ENCODE measurements around the gene CACNA1C.

- TF ChIP-seq CTCF (IDR thresholded peaks at IDR 0.05; ENCODE audit: low read depth, low read length) (no peak), POLR2A (IDR thresholded peaks at IDR 0.05; ENCODE audit: extremely low read depth, insufficient read length) (no peak)
Measured at GRCh38 chr12:2239381-2239871, 186.6 kb downstream of the CACNA1C start.
